Measurements from ENCODE around the gene KCTD20.

- TF ChIP-seq, protein P1, sequence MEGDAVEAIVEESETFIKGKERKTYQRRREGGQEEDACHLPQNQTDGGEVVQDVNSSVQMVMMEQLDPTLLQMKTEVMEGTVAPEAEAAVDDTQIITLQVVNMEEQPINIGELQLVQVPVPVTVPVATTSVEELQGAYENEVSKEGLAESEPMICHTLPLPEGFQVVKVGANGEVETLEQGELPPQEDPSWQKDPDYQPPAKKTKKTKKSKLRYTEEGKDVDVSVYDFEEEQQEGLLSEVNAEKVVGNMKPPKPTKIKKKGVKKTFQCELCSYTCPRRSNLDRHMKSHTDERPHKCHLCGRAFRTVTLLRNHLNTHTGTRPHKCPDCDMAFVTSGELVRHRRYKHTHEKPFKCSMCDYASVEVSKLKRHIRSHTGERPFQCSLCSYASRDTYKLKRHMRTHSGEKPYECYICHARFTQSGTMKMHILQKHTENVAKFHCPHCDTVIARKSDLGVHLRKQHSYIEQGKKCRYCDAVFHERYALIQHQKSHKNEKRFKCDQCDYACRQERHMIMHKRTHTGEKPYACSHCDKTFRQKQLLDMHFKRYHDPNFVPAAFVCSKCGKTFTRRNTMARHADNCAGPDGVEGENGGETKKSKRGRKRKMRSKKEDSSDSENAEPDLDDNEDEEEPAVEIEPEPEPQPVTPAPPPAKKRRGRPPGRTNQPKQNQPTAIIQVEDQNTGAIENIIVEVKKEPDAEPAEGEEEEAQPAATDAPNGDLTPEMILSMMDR (IDR thresholded peaks at IDR 0.05; ENCODE audit: poor library complexity, severe bottlenecking): no peak
- TF ChIP-seq EZH2 (IDR thresholded peaks at IDR 0.05; ENCODE audit: borderline replicate concordance, insufficient read depth, low read length, poor library complexity, severe bottlenecking) (no peak), TAF1 (IDR thresholded peaks at IDR 0.05; ENCODE audit: low read depth) (no peak), POLR2AphosphoS5 (IDR thresholded peaks at IDR 0.05) (no peak)
- TF ChIP-seq, protein P2, sequence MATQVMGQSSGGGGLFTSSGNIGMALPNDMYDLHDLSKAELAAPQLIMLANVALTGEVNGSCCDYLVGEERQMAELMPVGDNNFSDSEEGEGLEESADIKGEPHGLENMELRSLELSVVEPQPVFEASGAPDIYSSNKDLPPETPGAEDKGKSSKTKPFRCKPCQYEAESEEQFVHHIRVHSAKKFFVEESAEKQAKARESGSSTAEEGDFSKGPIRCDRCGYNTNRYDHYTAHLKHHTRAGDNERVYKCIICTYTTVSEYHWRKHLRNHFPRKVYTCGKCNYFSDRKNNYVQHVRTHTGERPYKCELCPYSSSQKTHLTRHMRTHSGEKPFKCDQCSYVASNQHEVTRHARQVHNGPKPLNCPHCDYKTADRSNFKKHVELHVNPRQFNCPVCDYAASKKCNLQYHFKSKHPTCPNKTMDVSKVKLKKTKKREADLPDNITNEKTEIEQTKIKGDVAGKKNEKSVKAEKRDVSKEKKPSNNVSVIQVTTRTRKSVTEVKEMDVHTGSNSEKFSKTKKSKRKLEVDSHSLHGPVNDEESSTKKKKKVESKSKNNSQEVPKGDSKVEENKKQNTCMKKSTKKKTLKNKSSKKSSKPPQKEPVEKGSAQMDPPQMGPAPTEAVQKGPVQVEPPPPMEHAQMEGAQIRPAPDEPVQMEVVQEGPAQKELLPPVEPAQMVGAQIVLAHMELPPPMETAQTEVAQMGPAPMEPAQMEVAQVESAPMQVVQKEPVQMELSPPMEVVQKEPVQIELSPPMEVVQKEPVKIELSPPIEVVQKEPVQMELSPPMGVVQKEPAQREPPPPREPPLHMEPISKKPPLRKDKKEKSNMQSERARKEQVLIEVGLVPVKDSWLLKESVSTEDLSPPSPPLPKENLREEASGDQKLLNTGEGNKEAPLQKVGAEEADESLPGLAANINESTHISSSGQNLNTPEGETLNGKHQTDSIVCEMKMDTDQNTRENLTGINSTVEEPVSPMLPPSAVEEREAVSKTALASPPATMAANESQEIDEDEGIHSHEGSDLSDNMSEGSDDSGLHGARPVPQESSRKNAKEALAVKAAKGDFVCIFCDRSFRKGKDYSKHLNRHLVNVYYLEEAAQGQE (IDR thresholded peaks at IDR 0.05; ENCODE audit: borderline replicate concordance): no peak
Observed at GRCh38 chr6:36516559-36516958, 73.8 kb downstream of the KCTD20 start.
